ENCODE measurements around the gene GLTP.

DNA sequence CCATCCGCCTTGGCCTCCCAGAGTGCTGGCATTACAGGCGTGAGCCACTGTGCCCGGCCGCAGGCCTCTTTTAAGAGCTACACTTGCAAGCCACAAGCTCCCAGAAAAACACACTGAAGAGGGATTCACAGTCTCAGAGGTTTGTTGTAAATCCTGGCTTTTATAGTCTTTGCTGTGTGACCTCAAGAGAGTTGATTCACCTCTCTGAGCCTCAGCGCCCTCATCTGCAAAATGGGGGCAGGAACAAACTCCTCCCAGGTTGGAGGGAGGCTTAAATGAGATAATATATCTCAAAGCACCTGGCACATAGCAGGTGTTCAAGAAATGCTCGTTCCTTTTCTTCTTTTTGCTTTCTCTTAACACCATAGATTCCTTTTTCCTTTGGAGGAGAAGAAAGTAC, 15.8 kb upstream of the GLTP start:
- TF ChIP-seq, protein P1, sequence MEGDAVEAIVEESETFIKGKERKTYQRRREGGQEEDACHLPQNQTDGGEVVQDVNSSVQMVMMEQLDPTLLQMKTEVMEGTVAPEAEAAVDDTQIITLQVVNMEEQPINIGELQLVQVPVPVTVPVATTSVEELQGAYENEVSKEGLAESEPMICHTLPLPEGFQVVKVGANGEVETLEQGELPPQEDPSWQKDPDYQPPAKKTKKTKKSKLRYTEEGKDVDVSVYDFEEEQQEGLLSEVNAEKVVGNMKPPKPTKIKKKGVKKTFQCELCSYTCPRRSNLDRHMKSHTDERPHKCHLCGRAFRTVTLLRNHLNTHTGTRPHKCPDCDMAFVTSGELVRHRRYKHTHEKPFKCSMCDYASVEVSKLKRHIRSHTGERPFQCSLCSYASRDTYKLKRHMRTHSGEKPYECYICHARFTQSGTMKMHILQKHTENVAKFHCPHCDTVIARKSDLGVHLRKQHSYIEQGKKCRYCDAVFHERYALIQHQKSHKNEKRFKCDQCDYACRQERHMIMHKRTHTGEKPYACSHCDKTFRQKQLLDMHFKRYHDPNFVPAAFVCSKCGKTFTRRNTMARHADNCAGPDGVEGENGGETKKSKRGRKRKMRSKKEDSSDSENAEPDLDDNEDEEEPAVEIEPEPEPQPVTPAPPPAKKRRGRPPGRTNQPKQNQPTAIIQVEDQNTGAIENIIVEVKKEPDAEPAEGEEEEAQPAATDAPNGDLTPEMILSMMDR (IDR thresholded peaks at IDR 0.05; ENCODE audit: low read depth, low read length, poor library complexity, severe bottlenecking) = no peak
- TF ChIP-seq EZH2phosphoT487 (IDR thresholded peaks at IDR 0.05; ENCODE audit: borderline replicate concordance, low read length) = no peak
